Sigmoid colon (tissue), 7 donors: ENCODE measurements around the gene RBM12. TPM values are rescaled to one million over a fixed set of nuclear protein-coding genes. Genes with fewer than 3 reads are reported as not detected.

Experiments used
- DNase-seq: peaks from one replicate; pipeline ENCODE4 v3.0.0-alpha.2; 2019
- H3K27ac ChIP-seq, 4 donors: fragments of 200-600 bp; sonication (generic); one replicate each; pipeline ENCODE4 v1.5.1; 2016 to 2019; ENCODE audit warnings: mild to moderate bottlenecking in 1 of 4
- H3K27me3 ChIP-seq, 3 donors: fragments of 200-600 bp; sonication (generic); one replicate each; pipeline ENCODE4 v1.5.1; 2019; ENCODE audit warnings: mild to moderate bottlenecking in 1 of 3
- H3K36me3 ChIP-seq, 4 donors: fragments of 200-600 bp; sonication (generic); one replicate each; pipeline ENCODE4 v1.5.1; 2016 to 2019
- H3K4me1 ChIP-seq, 4 donors: fragments of 200-600 bp; sonication (generic); one replicate each; pipeline ENCODE4 v1.5.1; 2017 to 2019
- H3K4me3 ChIP-seq, 4 donors: fragments of 200-600 bp; sonication (generic); one replicate each; pipeline ENCODE4 v1.5.1; 2017 to 2019; ENCODE audit warnings: mild to moderate bottlenecking in 2 of 4, moderate library complexity in 1 of 4
- H3K9me3 ChIP-seq, 4 donors: fragments of 200-600 bp in 3 of 4; sonication (generic) in 3 of 4; one replicate each; pipeline versions ENCODE4 v1.5.1 to v1.6.1; 2013 to 2019
- POLR2A ChIP-seq, 2 donors: fragments of 450-650 bp; IDR thresholded peaks; one replicate each; pipeline ENCODE4 v1.6.1; 2016; ENCODE audit warnings: antibody characterized with exemption in 2 of 2, mild to moderate bottlenecking in 2 of 2, moderate library complexity in 2 of 2
- POLR2AphosphoS5 ChIP-seq, 4 donors: sonication (generic); formaldehyde crosslinking; IDR thresholded peaks; one replicate each; pipeline ENCODE4 v1.6.1; 2017; ENCODE audit warnings: antibody characterized with exemption in 4 of 4
- WGBS, 2 donors: extraction: QIAGEN DNeasy Blood & Tissue Kit; methylation state at CpG; one replicate each; pipeline ENCODE4 v1.1.7; 2013; 5-methylcytosine and 5-hydroxymethylcytosine counted together
- intact Hi-C: fragments of 100-400 bp; cut with DNase I; formaldehyde crosslinking; loops from one replicate; pipeline ENCODE4 v1.15.1; 2023
- polyA plus RNA-seq, 3 donors: library from polyadenylated mRNA; stranded (reverse); fragments of 200-250 nt; gene quantifications; one replicate each; pipeline ENCODE4 v1.2.3, GENCODE V29; 2013
- small RNA-seq, 3 donors: library from RNA; depleted of rRNA; stranded (forward); fragments of <200 nt; gene quantifications; one replicate each; pipeline ENCODE3, GENCODE V24; 2016
- total RNA-seq, 4 donors: library from RNA; depleted of rRNA; stranded (reverse); fragments of >200 nt; gene quantifications; one replicate each; pipeline ENCODE4 v1.1.0, GENCODE V29; 2016
- TF ChIP-seq, protein P1 (sequence below), 4 experiments: fragments of 450-650 bp in 3 of 4; fragments of 200-600 bp in 1 of 4; IDR thresholded peaks; one replicate each; pipeline ENCODE4 v1.5.1; 2016 to 2019; ENCODE audit warnings: antibody characterized with exemption in 4 of 4, mild to moderate bottlenecking in 3 of 4, moderate library complexity in 2 of 4
- donor health status: healthy with polysubstance abuse.
- donor health status: Bipolar disorder and iron deficiency.
- donor health status: healthy.

RBM12 gene
- total and polyA plus RNA-seq, 7 donors = 10.2 to 26.4 (median 24.6) TPM

DNA sequence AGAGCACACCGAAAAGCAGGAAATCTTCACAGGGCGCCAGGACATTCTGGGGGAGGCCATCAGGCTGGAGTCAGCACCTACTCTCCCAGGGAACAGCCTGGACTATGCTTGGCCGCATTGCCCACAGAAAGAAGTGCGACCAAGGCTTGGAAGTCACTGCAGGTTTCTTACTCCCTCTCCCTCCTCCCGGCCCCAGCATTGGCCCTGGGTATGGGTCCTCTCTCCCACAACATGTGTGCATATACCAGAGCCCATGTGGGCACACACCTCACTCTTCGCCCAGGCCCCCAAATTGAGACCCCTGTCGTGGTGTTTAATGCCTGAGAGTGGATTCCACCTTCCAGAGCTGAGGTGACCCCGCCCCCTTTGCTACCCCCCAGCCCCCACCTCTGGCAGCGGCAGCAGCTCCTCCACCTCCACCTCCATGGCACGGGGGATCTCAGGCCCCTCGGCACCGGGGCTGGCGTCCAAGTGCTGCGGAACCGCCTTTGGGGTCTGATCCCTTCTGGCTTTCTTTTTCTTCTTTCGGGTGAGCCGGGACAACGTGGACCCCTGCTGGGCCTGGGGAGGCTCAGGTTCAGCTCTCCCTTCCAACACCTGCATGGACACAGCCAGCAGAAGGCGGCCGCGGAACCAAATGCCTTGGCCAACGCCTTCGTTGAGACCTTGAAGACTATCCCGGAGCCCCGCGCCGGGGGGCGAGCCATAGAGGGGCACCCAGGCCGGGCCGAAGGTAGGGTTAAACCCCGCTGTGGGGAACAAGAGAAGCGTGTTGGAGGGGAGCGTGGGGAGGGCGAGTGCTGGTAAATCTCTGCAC, 64.3 kb downstream of the RBM12 start:
- DNase-seq = peak; percentile 57
- H3K4me1 ChIP-seq = peaks cover 0 to 19% (median 19%) of the 10 kb centered on the region in 4 donors
- TF ChIP-seq POLR2A (IDR thresholded peaks at IDR 0.05) (no peak), POLR2AphosphoS5 (IDR thresholded peaks at IDR 0.05) (no peak)
- TF ChIP-seq, protein P1, sequence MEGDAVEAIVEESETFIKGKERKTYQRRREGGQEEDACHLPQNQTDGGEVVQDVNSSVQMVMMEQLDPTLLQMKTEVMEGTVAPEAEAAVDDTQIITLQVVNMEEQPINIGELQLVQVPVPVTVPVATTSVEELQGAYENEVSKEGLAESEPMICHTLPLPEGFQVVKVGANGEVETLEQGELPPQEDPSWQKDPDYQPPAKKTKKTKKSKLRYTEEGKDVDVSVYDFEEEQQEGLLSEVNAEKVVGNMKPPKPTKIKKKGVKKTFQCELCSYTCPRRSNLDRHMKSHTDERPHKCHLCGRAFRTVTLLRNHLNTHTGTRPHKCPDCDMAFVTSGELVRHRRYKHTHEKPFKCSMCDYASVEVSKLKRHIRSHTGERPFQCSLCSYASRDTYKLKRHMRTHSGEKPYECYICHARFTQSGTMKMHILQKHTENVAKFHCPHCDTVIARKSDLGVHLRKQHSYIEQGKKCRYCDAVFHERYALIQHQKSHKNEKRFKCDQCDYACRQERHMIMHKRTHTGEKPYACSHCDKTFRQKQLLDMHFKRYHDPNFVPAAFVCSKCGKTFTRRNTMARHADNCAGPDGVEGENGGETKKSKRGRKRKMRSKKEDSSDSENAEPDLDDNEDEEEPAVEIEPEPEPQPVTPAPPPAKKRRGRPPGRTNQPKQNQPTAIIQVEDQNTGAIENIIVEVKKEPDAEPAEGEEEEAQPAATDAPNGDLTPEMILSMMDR (IDR thresholded peaks at IDR 0.05) = no peak
- H3K4me3 ChIP-seq = peak overlapping the region; percentile 26 to 59 (median 50)
- WGBS, 2 donors = 36 to 47% methylated on average over 34 of the region's 34 CpGs
- intact Hi-C loops = loop anchor here (2.0 to 5.0 kb wide), 3 partner anchors 98 to 282 kb away; partner anchors contain the start of genes NFS1 and ROMO1
- peak overlapping the region in 1 of 4 donors; percentile 62 for H3K27ac ChIP-seq
- no peaks in the 10 kb centered on the region for H3K36me3 ChIP-seq
- peaks cover 0 to 29% (median 5%) of the 10 kb centered on the region in 3 donors for H3K27me3 ChIP-seq
- no peaks in the 10 kb centered on the region for H3K9me3 ChIP-seq

DNA sequence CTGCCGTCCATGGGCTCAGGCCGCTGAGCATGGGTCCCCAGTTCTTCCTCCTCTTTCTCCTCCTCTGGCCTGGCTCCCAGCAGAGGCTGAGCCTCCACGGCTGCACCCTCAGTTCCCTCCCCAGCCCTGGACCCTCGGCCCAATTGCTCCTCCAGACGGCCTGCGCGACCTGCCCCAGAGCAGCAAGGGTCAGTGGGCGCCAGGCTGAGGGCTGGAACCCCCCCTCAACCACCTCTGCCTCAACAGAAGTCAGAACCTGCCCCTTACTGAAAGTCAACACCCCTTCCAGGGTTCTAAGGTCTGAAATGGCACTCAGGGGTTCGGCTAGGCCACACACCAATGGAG, 65.0 kb downstream of the RBM12 start:
- Histone ChIP-seq H3K27me3 (peaks cover 0 to 29% (median 5%) of the 10 kb centered on the region in 3 donors), H3K9me3 (no peaks in the 10 kb centered on the region), H3K36me3 (no peaks in the 10 kb centered on the region), H3K4me3 (no peak overlapping the region), H3K4me1 (peaks cover 0 to 19% (median 19%) of the 10 kb centered on the region in 4 donors), H3K27ac (no peak overlapping the region)
- TF ChIP-seq POLR2A (IDR thresholded peaks at IDR 0.05) = no peak
- intact Hi-C loops = loop anchor here (2.0 to 5.0 kb wide), 3 partner anchors 99 to 283 kb away; partner anchors contain the start of genes NFS1 and ROMO1
- 91 to 93% methylated on average over 9 of the region's 9 CpGs for WGBS, 2 donors
- DNase-seq = no peak

Small RNA genes within 50 kb of the gene (small RNA-seq; reads per million reads assigned to genes)
- 0 reads per million in 3 donors for gene RNU6-759P

Other genes starting within 250 kb of the RBM12 start
- 1 to 10 TPM in 3 of 4 donors, under 1 TPM in 1; 0.82 to 2.8 (median 1.3) TPM for gene GDF5, start 226.7 kb downstream of the RBM12 start, total RNA-seq
- gene GDF5, start 226.7 kb downstream of the RBM12 start, polyA plus RNA-seq = under 1 TPM in 1 of 3 donors, not detected in 2; 0.74 TPM
- gene CEP250, start 209.3 kb downstream of the RBM12 start, total RNA-seq = 10 to 100 TPM; 12.8 to 35.2 (median 16.5) TPM
- gene CEP250, start 209.3 kb downstream of the RBM12 start, polyA plus RNA-seq = 10 to 100 TPM in 1 of 3 donors, 1 to 10 TPM in 2; 6.6 to 20.7 (median 9.7) TPM
- gene C20orf173, start 135.2 kb downstream of the RBM12 start, total RNA-seq = not detected
- gene C20orf173, start 135.2 kb downstream of the RBM12 start, polyA plus RNA-seq = not detected
- gene ERGIC3, start 122.8 kb downstream of the RBM12 start, total RNA-seq = 100 to 1,000 TPM; 141 to 230 (median 195) TPM
- 100 to 1,000 TPM; 113 to 200 (median 184) TPM for gene ERGIC3, start 122.8 kb downstream of the RBM12 start, polyA plus RNA-seq
- 10 to 100 TPM in 1 of 4 donors, 1 to 10 TPM in 3; 3.3 to 10.5 (median 4.6) TPM for gene SPAG4, start 49.1 kb downstream of the RBM12 start, total RNA-seq
- gene SPAG4, start 49.1 kb downstream of the RBM12 start, polyA plus RNA-seq = 1 to 10 TPM in 2 of 3 donors, not detected in 1; 4.1 to 4.2 TPM
- 100 to 1,000 TPM in 2 of 4 donors, 10 to 100 TPM in 2; 56.5 to 156 (median 90.1) TPM for gene CPNE1, start within 50 bp of the RBM12 start, total RNA-seq
- 100 to 1,000 TPM in 1 of 3 donors, 10 to 100 TPM in 2; 71.5 to 118 (median 76.8) TPM for gene CPNE1, start within 50 bp of the RBM12 start, polyA plus RNA-seq
- 10 to 100 TPM; 25.2 to 39.2 (median 32.3) TPM for gene NFS1, start 34.5 kb upstream of the RBM12 start, total RNA-seq
- 10 to 100 TPM; 19.0 to 29.8 (median 19.2) TPM for gene NFS1, start 34.5 kb upstream of the RBM12 start, polyA plus RNA-seq
- 100 to 1,000 TPM; 206 to 512 (median 398) TPM for gene ROMO1, start 34.5 kb upstream of the RBM12 start, total RNA-seq
- 100 to 1,000 TPM; 332 to 621 (median 592) TPM for gene ROMO1, start 34.5 kb upstream of the RBM12 start, polyA plus RNA-seq
- gene RBM39, start 77.4 kb upstream of the RBM12 start, total RNA-seq = 100 to 1,000 TPM; 281 to 408 (median 296) TPM
- gene RBM39, start 77.4 kb upstream of the RBM12 start, polyA plus RNA-seq = 100 to 1,000 TPM in 1 of 3 donors, 10 to 100 TPM in 2; 68.2 to 166 (median 94.9) TPM
- gene PHF20, start 107.1 kb upstream of the RBM12 start, total RNA-seq = 10 to 100 TPM; 41.0 to 49.7 (median 45.5) TPM
- gene PHF20, start 107.1 kb upstream of the RBM12 start, polyA plus RNA-seq = 10 to 100 TPM; 10.8 to 25.6 (median 17.6) TPM